PC-9 (cell line): ENCODE results near the gene RANBP3L. TPM values are rescaled to one million over a fixed set of nuclear protein-coding genes. Genes with fewer than 3 reads are reported as not detected.
"Not testable (repeated sequence)": the region's sequence is repeated elsewhere in the genome, so short reads cannot be mapped to it uniquely, and the experiment has no call there.

ENCODE experiments used
- BruUV-seq: library from RNA; stranded (reverse); fragments of 400-500 nt; replicated peaks from 2 replicates; lab custom pipeline; 2021; lab: Mats Ljungman, UMichigan
- CTCF ChIA-PET: fragments of 300-600 bp; sonication (Branson Sonifier 250); formaldehyde crosslinking; loops from one replicate; lab custom pipeline; 2022; ENCODE audit warnings: antibody characterized with exemption; lab: Charles Lee
- POLR2A ChIA-PET: fragments of 300-600 bp; sonication (Branson Sonifier 250); formaldehyde crosslinking; loops from one replicate; lab custom pipeline; 2022; ENCODE audit warnings: antibody characterized with exemption; ENCODE audit not compliant: unreplicated experiment; lab: Charles Lee
- DNase-seq, 2 experiments: peaks; one replicate each; pipeline versions ENCODE4 v3.0.0 to v3.0.0-alpha.2; 2015 to 2022; ENCODE audit warnings: mixed read lengths in 1 of 2
- H2AFZ ChIP-seq: fragments of 200-600 bp; sonication (generic); 2 replicates; pipeline ENCODE4 v1.8.1; 2017; ENCODE audit warnings: antibody characterized with exemption
- H3F3A ChIP-seq: fragments of 200-600 bp; sonication (generic); 2 replicates; pipeline ENCODE4 v1.8.1; 2017; ENCODE audit warnings: antibody characterized with exemption, mild to moderate bottlenecking, low read depth; ENCODE audit not compliant: insufficient read depth
- H3K27ac ChIP-seq: fragments of 200-600 bp; sonication (generic); 2 replicates; pipeline ENCODE4 v1.6.1; 2016; ENCODE audit warnings: mixed run types
- H3K27me3 ChIP-seq: fragments of 200-600 bp; sonication (generic); 2 replicates; pipeline ENCODE4 v1.6.1; 2016; ENCODE audit warnings: low read depth, mixed run types; ENCODE audit not compliant: insufficient read depth
- H3K36me3 ChIP-seq: fragments of 200-600 bp; sonication (generic); 2 replicates; pipeline ENCODE4 v1.6.1; 2016; ENCODE audit warnings: low read depth, mixed run types
- H3K4me1 ChIP-seq: fragments of 200-600 bp; sonication (generic); replicated peaks from 2 replicates; pipeline ENCODE4 v1.6.1; 2016; ENCODE audit warnings: mixed run types; ENCODE audit not compliant: insufficient read depth
- H3K4me2 ChIP-seq: fragments of 200-600 bp; sonication (generic); 2 replicates; pipeline ENCODE4 v1.6.1; 2017; ENCODE audit warnings: mixed run types
- H3K4me3 ChIP-seq: fragments of 200-600 bp; sonication (generic); 2 replicates; pipeline ENCODE4 v1.6.1; 2016; ENCODE audit warnings: mixed run types
- H3K79me2 ChIP-seq: fragments of 200-600 bp; sonication (generic); 2 replicates; pipeline ENCODE4 v1.6.1; 2017; ENCODE audit warnings: low read depth, mixed run types
- H3K9me2 ChIP-seq: fragments of 200-600 bp; sonication (generic); 2 replicates; pipeline ENCODE4 v1.8.1; 2017; ENCODE audit warnings: mild to moderate bottlenecking; ENCODE audit not compliant: insufficient read depth
- H3K9me3 ChIP-seq: fragments of 200-600 bp; sonication (generic); 2 replicates; pipeline ENCODE4 v1.8.1; 2016; ENCODE audit warnings: low read depth; ENCODE audit not compliant: insufficient read depth
- H4K20me1 ChIP-seq: fragments of 200-600 bp; sonication (generic); 2 replicates; pipeline ENCODE4 v1.8.1; 2017; ENCODE audit not compliant: insufficient read depth
- EZH2 ChIP-seq: fragments of 200-600 bp; sonication (generic); IDR thresholded peaks from 2 replicates; pipeline ENCODE4 v1.8.0; 2017; ENCODE audit warnings: antibody characterized with exemption, low read depth
- intact Hi-C: fragments of 100-400 bp; cut with micrococcal nuclease; formaldehyde crosslinking; loops from one replicate; pipeline ENCODE4 v1.10.0; 2022; ENCODE audit not compliant: unreplicated experiment
- total RNA-seq: library from RNA; stranded (reverse); gene quantifications from 2 replicates; pipeline ENCODE4 v1.2.3, GENCODE V29; 2021
- TF ChIP-seq, protein P1 (sequence below): fragments of 200-600 bp; sonication (generic); conservative IDR thresholded peaks from 2 replicates; pipeline ENCODE4 v1.6.1; 2017; ENCODE audit warnings: mixed run types, antibody characterized with exemption, mild to moderate bottlenecking, moderate library complexity

RANBP3L gene
- total RNA-seq, 1 experiment from 2014 or later, result not detected

DNA sequence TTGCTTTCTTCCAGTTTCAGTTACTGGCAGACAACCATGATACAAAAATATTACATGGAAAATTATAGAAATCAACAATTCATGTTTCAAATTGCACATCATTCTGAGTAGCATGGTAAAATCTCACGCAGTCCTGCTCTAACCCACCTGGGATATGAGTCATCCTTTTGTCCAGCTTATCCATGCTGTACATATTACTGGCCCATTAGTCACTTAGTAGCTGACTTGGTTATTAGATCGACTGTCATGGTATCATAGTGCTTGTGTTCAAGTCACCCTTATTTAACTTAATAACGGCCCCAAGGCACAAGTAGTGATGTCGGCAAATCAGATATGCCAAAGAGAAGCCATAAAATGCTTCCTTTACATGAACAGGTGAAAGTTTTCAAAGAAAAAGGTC is 101.2 kb downstream of the RANBP3L start:
- TF ChIP-seq, protein P1, sequence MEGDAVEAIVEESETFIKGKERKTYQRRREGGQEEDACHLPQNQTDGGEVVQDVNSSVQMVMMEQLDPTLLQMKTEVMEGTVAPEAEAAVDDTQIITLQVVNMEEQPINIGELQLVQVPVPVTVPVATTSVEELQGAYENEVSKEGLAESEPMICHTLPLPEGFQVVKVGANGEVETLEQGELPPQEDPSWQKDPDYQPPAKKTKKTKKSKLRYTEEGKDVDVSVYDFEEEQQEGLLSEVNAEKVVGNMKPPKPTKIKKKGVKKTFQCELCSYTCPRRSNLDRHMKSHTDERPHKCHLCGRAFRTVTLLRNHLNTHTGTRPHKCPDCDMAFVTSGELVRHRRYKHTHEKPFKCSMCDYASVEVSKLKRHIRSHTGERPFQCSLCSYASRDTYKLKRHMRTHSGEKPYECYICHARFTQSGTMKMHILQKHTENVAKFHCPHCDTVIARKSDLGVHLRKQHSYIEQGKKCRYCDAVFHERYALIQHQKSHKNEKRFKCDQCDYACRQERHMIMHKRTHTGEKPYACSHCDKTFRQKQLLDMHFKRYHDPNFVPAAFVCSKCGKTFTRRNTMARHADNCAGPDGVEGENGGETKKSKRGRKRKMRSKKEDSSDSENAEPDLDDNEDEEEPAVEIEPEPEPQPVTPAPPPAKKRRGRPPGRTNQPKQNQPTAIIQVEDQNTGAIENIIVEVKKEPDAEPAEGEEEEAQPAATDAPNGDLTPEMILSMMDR, result no peak
- TF ChIP-seq EZH2, result no peak
- ChIA-PET POLR2A (no interaction called here), CTCF (no interaction called here)
- H3K4me3 ChIP-seq, result no peak overlapping the region
- peak in 1 of 2 experiments; percentile 51 for DNase-seq
- H3K27ac ChIP-seq, result no peak overlapping the region
- no peak overlapping the region for H3K4me2 ChIP-seq
- intact Hi-C loops, result no loop called here
- no peaks in the 10 kb centered on the region for H3K79me2 ChIP-seq
- H3K9me3 ChIP-seq, result no peaks in the 10 kb centered on the region; the same call in 1 of the 2 replicates
- no peaks in the 10 kb centered on the region for H3K4me1 ChIP-seq
- H3F3A ChIP-seq, result peaks cover 7% of the 10 kb centered on the region; the same call in 1 of the 2 replicates
- no peak overlapping the region for H2AFZ ChIP-seq
- H3K36me3 ChIP-seq, result peaks cover 39% of the 10 kb centered on the region
- no TSS peak for BruUV-seq
- no peaks in the 10 kb centered on the region for H3K9me2 ChIP-seq
- H3K27me3 ChIP-seq, result no peaks in the 10 kb centered on the region
- H4K20me1 ChIP-seq, result no peaks in the 10 kb centered on the region

DNA sequence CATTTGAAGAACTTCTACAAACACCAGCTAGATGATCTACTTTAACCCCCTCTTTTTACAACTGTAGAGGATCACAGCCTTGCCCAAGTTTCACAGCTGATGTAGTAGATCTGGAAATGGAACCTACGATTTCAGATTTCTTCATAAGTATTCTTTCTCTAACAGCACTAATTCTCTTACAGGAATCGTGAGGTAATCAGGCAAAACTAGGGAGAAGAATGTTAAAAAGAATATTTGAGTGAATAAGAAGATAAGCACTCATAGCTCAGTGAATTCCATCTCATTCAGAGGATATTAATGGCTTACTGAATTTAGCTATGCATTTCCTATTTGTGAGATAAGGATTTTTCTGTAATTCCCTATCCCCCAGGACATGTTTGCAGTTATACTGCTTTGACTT is 102.1 kb downstream of the RANBP3L start:
- ChIA-PET CTCF (no interaction called here), POLR2A (no interaction called here)
- no peak for DNase-seq
- Histone ChIP-seq H3K9me2 (no peaks in the 10 kb centered on the region), H3K4me3 (no peak overlapping the region), H2AFZ (no peak overlapping the region), H3K4me1 (no peaks in the 10 kb centered on the region), H3F3A (peaks cover 7% of the 10 kb centered on the region; the same call in 1 of the 2 replicates), H3K27ac (no peak overlapping the region), H3K4me2 (no peak overlapping the region), H3K79me2 (no peaks in the 10 kb centered on the region), H3K36me3 (peaks cover 40% of the 10 kb centered on the region), H3K27me3 (no peaks in the 10 kb centered on the region), H4K20me1 (no peaks in the 10 kb centered on the region), H3K9me3 (no peaks in the 10 kb centered on the region; the same call in 1 of the 2 replicates)
- TF ChIP-seq EZH2, result no peak
- TF ChIP-seq, protein P1, result no peak
- BruUV-seq, result no TSS peak
- intact Hi-C loops, result no loop called here

DNA sequence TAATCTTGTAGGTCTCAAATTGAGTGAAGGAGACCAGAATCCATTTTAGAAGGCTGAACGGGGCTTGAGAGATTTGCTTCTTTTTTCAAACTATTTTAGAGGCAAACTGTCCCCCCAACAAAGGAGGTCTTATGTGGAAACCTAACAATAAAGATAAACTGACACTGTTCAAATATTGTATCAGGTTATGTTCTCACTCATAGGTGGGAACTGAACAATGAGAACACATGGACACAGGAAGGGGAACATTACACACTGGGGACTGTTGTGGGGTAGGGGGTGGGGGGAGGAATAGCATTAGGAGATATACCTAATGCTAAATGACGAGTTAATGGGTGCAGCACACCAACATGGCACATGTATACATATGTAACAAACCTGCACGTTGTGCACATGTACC is 102.9 kb downstream of the RANBP3L start:
- H3K4me3 ChIP-seq, H3F3A ChIP-seq, H3K27ac ChIP-seq, H3K9me3 ChIP-seq, intact Hi-C loops, H2AFZ ChIP-seq, DNase-seq, CTCF ChIA-PET, H3K79me2 ChIP-seq, H3K4me1 ChIP-seq, H3K9me2 ChIP-seq, BruUV-seq, H3K4me2 ChIP-seq, H4K20me1 ChIP-seq, H3K27me3 ChIP-seq: not testable (repeated sequence)
- peaks cover 40% of the 10 kb centered on the region for H3K36me3 ChIP-seq
- POLR2A ChIA-PET, result interaction anchor here (0.7 kb wide), 1 partner anchor 480 kb away, joined by 7 read pairs; no protein-coding TSS in a partner anchor

Other genes starting within 250 kb of the RANBP3L start
- not detected in 2 replicates for gene UGT3A2, start 235.0 kb downstream of the RANBP3L start, total RNA-seq
- gene LMBRD2, start 150.0 kb downstream of the RANBP3L start, total RNA-seq, result 8.5 and 18.0 TPM in 2 replicates
- gene SKP2, start 149.8 kb downstream of the RANBP3L start, total RNA-seq, result 121 and 153 TPM in 2 replicates
- gene NADK2, start 60.0 kb downstream of the RANBP3L start, total RNA-seq, result 43.7 and 55.7 TPM in 2 replicates